HG03565 (cell line): ENCODE results near the gene RASGRF1.

Source experiments
- ATAC-seq: cut with Tn5 transposase; IDR thresholded peaks from one replicate; pipeline ENCODE4 v1.9.1; 2021; ENCODE audit warnings: mild to moderate bottlenecking, moderate library complexity; ENCODE audit not compliant: unreplicated experiment

Gene RASGRF1

DNA sequence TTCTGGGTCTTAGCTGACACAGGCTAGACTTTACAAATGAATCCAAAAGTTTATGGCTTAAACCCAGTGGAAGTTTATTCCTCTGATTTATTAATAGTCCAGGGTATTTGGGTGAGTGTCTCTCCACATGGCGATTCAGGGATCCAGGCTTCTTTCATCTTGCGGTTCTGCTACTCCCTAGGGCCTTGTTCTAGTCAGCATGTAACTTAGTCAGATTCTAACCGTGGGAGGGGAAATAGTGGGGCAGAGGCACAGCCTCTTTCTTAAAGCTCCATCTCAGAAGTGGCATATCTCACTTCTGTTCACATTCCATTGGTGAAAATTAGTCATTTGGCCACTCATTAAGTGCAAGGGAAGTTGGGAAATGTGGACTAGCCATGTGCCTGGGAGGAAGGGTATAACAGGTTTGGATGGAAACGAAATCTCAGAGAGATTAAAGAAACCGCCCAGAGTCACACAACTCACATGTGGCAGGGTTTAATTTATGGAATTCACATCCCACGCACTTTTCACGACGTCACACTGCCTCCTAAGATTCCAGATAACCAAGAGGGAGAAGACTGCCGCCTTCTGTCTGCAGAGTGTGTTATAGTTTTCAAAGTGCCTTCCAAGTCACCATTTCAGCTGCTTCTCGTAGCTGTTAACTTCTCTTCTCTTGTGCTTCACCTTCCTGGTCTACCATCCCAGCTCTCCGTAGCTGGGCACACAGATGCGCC lies 11.4 kb upstream of the RASGRF1 start:
- no peak for ATAC-seq

DNA sequence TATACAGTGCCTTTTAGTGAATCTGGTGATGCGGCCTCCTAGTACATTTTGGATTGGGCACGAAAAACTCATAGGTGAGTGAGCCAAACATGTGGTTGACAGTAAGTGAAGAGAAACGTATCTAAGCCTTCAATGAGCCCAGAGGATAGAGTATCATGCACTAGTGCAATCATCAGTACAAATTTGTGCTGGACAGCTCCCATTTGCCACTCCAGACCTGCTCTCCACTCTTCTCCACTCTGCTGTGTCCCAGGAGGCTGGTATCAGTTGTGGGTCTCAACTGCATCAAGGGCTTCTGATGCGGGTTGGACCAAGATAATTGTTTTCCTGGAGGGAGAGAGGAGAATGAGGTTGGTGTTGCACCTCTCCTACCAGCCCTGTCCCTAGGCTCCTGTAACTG lies 9.1 kb upstream of the RASGRF1 start:
- no peak for ATAC-seq

GRCh38 chr15:79094611-79095021 lies 4.0 kb upstream of the RASGRF1 start:
- no peak for ATAC-seq

- no peak for ATAC-seq
Measured at GRCh38 chr15:79093352-79093935, 2.9 kb upstream of the RASGRF1 start.

GRCh38 chr15:79092382-79092781 lies 1.8 kb upstream of the RASGRF1 start:
- no peak for ATAC-seq

- ATAC-seq, result no peak
Measured at GRCh38 chr15:79091204-79091867, 756 bp upstream of the RASGRF1 start.

DNA sequence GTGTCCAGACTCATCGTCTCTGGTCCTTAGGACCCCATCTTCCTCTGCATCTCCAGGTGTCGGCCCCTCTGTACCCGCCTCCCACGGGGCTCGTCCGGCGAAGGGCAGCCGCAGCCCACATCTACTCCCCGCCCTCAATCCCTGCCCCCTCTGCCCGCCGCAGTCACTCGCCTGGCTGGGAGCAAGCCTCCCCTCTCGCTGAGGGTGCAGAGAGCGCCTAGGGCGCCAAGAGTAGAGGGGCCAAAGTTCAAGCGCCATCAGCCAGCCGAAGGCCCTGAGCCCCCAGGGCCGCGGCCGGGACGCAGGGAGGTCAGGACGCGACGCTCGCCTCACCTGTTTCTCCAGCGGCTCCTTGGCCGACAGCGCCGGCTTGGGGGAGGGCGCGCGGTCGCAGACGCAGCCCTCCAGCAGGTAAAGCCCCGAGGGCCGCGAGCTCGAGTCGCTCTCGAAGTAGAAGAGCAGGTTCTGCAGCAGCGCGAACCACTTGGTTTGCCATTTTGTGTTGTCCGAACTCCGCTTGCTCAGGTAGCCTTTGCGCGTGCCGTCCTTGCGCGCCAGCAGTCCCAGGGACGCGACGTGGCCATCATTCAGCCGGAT lies 592 bp downstream of the RASGRF1 start:
- no peak for ATAC-seq

GRCh38 chr15:79089331-79089889 lies 1.2 kb downstream of the RASGRF1 start:
- ATAC-seq, result no peak

DNA sequence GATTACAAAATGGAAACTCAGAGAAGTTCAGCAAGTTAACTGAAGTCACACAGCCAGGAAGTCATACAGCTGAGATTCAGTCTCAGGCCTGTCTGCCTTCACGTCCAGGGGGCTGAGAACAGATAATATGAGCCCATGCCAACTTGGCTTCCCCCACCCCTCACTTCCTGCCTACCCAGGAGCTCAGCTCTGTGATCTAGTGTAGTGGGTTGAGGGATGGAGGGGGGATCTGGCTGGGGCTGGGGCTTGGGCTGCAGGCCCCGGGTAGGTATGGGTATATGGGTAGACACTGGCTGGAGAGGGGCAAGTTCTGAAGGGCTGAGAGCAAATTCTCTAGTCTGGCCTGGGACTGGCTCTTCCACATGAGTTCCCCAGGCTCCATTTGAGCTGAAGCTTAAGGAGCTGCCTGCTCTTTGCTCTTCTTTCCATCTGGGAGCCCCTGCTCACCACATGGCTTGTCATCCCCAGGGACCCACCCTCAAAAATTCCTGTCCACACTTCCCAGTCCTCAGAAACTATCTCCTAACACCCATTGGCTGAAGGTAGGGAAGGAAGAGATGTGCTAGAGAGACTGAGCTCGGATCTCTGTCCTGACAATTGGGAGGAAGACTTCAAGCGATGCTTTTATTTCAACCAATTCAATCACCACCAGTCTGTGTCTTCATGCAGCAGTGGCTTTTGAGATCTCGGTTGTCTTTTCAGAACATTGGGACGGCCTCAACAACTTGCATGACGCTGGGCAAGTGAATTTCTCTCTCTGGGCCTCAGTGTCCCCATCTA lies 2.0 kb downstream of the RASGRF1 start:
- no peak for ATAC-seq

- no peak for ATAC-seq
Measured at GRCh38 chr15:79086814-79087213, 3.8 kb downstream of the RASGRF1 start.

DNA sequence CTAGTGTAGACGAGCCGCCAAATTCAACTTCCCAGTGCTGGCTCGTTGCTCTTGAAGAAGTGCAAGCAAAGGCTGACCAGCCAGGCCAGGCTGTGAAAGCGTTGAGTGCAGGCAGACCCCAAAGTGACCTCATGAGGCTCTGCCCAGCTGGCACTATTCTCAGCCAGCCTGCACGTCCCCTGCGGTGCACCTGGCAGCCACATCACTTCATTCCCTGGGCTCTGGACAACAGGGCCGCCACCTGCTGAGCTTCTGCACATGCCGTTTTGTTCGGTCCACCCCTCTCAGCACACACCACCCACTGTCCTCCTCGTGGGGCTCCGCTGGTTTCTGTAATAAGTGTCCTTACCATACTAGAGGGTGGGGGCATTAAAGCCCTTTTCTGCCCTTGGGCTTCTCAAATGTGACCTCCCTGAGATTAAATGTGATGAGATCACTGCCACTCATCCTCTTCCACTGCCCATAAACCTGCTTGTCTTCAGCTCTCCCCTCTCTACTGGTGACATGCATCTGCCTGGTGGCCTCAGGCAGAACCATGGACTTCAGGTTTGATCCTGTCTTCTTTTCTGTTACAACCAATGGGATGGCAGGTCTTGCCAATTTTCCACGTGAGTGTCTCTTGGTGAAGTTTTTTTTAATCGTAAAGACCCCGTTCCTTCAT lies 6.1 kb downstream of the RASGRF1 start:
- ATAC-seq, result no peak

DNA sequence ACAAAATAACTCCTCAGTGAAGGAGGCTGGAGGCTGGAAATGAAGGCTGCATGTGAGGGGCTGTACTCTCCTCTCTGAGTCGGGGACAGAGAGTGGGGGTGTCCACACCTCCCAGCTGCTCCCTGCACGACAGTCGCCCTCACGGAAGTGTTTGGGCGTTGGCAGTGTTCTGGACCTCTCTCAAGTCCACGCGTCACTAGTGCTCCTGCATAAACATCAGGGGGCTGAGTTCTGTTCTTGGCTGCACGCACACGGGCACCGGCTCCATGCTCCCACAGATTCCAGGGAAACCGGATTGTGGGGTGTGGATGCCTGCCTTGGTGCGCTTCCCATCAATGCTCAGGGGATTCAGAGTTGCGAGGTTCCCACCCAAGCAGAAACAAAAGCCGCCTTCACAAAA lies 7.4 kb downstream of the RASGRF1 start:
- ATAC-seq, result no peak

DNA sequence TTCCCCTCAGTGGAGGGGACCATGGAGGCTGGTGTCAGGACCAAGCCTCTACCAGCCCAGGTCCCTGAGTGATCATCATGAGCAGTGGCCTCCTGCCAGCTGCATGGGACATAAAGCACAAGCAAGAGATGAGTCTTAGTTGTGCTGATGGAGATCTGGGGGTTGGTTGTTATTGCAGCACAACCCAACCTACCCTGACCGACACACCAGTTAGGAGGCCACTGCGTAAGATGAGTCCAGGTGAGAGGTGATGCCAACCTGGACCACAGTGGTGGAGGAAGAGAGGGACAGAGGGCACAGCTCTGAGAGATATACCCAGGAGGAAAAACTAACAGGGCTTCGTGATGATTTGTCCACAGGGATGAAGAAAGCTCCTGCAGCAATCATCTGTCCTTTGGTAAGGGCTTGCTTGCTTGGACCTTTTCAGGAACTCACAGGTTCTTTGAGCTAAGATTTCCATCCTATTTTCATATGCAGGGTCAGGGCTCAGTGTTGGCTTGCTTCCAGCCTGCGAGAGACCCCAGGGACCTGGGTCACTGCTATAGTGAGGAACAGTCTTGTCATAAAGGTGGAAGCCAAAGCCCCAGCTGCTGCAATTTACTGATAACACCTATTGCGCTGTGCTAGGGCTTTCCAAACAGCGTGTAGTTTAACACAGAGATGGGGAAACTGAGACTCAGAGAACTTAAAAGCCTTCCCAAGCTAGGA lies 8.1 kb downstream of the RASGRF1 start:
- ATAC-seq, result no peak

- no peak for ATAC-seq
Measured at GRCh38 chr15:79078763-79079410, 11.7 kb downstream of the RASGRF1 start.

DNA sequence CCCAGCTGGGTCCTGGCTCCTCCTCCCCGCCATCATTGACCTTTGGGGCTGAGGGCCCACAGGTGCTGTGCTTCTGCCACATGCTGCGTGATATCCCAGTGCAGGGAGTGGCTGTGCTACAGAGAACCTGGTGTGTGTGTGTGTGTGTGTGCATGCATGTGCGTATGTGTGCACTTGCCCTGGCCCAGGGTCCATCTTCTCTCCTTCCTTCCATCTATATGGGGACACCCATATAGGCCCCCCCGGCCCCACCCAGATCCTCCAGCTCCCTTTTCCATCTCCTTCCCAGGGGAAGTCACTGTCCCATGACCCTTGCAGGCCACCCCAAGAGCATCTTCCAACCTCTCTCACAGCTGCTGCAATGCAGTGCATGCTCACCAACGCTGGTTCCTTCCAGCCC lies 12.6 kb downstream of the RASGRF1 start:
- no peak for ATAC-seq

DNA sequence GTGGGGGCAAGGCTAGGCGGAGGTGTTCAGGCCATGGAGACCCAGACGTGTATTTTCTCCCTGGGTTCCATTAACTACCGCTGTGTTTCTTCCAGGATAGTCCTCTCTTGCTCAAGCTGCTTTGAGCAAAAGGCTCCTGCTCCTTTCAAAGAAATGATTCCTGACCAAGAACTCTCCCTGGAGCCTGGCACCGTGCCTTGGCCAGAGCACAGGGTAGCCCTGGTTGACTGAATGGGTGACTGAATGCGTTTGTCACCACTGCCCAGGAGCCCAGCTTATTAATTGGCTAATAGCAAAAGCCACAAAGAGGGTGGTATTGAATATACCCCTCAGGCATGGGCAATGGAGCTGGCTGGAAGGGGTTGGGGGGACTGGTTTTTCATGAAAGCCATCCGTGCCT lies 13.9 kb downstream of the RASGRF1 start:
- no peak for ATAC-seq

GRCh38 chr15:79075256-79075655 lies 15.3 kb downstream of the RASGRF1 start:
- ATAC-seq, result no peak

DNA sequence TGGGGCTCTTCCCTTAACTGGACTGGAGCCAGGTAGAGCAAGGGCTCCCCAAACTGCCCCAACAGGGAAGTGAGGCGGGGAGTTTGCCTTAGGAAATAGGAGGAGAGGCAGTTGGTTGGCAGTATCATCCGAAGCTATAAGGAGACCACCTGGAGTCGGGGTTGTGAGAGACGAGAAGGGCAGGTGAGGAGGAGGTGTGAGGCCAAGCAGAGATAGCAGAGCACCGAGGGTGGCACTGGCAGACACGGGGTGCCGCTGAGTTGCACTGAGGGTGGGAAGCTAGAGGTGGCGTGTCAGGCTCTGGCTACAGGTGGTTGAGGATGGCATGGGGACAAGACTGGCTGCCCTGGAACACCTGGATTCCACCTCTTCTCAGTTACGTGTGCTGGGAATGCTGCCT lies 17.2 kb downstream of the RASGRF1 start:
- ATAC-seq, result no peak

GRCh38 chr15:79071901-79072300 lies 18.7 kb downstream of the RASGRF1 start:
- ATAC-seq, result no peak
